ENCODE measurements around the gene DICER1.

DICER1 gene

DNA sequence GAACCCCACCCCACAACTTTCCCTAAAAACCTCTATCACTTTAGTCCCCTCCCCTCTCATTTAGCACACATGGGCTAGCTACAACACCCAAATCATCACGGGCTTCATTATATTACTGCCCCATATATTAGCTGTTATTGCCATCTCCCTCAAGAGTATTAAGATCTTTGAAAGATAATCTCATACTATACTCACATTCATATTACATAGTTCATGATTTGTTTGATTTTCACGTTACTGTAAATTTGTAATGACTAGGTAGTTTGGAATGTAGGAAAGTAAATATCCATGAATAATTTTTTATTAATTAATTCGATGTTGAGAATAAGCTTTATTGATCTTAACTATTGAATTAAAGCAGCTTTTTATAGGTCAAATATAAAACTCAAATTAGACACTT, 7.9 kb downstream of the DICER1 start:
- no peak for ATAC-seq
- TF ChIP-seq, protein P1, sequence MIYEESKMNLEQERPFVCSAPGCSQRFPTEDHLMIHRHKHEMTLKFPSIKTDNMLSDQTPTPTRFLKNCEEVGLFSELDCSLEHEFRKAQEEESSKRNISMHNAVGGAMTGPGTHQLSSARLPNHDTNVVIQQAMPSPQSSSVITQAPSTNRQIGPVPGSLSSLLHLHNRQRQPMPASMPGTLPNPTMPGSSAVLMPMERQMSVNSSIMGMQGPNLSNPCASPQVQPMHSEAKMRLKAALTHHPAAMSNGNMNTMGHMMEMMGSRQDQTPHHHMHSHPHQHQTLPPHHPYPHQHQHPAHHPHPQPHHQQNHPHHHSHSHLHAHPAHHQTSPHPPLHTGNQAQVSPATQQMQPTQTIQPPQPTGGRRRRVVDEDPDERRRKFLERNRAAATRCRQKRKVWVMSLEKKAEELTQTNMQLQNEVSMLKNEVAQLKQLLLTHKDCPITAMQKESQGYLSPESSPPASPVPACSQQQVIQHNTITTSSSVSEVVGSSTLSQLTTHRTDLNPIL (CRISPR knock-in tag; IDR thresholded peaks at IDR 0.05; ENCODE audit: low read depth) = no peak
- no peak for TF ChIP-seq ZNF70 (CRISPR knock-in tag; IDR thresholded peaks at IDR 0.05)
- no peak for TF ChIP-seq BACH2 (CRISPR knock-in tag; IDR thresholded peaks at IDR 0.05; ENCODE audit: borderline replicate concordance)
- no peak for TF ChIP-seq ZFP3 (CRISPR knock-in tag; IDR thresholded peaks at IDR 0.05)
- no peak for TF ChIP-seq RARB (CRISPR knock-in tag; IDR thresholded peaks at IDR 0.05)
- TF ChIP-seq TOX (CRISPR knock-in tag; IDR thresholded peaks at IDR 0.05; ENCODE audit: borderline replicate concordance) = no peak
- TF ChIP-seq PPARA (CRISPR knock-in tag; IDR thresholded peaks at IDR 0.05; ENCODE audit: borderline replicate concordance) = no peak
- no peak for TF ChIP-seq CSDC2 (CRISPR knock-in tag; IDR thresholded peaks at IDR 0.05)
- TF ChIP-seq GLIS3 (CRISPR knock-in tag; IDR thresholded peaks at IDR 0.05) = no peak
- no peak for TF ChIP-seq ZNF565 (CRISPR knock-in tag; conservative IDR thresholded peaks at IDR 0.05; ENCODE audit: low read depth)
- TF ChIP-seq ZNF8 (CRISPR knock-in tag; IDR thresholded peaks at IDR 0.05) = no peak

DNA sequence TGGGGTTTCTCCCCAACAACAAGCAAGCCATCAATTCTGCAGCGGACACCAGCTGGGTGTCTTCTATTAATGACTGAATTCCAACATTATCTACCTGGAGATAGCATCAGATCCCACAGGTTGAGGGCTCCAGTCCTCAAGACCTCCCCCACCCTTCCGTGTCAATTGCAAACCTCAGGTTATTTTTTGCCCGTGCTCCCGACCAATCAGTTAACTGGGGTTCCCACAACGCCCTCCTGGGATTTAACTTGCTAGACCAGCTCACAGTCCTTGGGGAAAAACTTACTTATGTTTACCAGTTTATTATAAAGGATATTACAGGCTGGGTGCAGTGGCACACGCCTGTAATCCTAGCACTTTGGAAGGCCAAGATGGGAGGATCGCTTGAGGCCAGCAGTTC, 9.7 kb downstream of the DICER1 start:
- TF ChIP-seq, protein P1 (CRISPR knock-in tag; IDR thresholded peaks at IDR 0.05; ENCODE audit: low read depth) = no peak
- TF ChIP-seq ZC3H10 (CRISPR knock-in tag; IDR thresholded peaks at IDR 0.05) (no peak), ISL1 (CRISPR knock-in tag; IDR thresholded peaks at IDR 0.05) (no peak), ZFP3 (CRISPR knock-in tag; IDR thresholded peaks at IDR 0.05) (no peak), ZNF565 (CRISPR knock-in tag; conservative IDR thresholded peaks at IDR 0.05; ENCODE audit: low read depth) (no peak), SNAI2 (CRISPR knock-in tag; IDR thresholded peaks at IDR 0.05) (no peak), TCF4 (CRISPR knock-in tag; IDR thresholded peaks at IDR 0.05; ENCODE audit: borderline replicate concordance) (no peak), PPARA (CRISPR knock-in tag; IDR thresholded peaks at IDR 0.05; ENCODE audit: borderline replicate concordance) (no peak), TOX (CRISPR knock-in tag; IDR thresholded peaks at IDR 0.05; ENCODE audit: borderline replicate concordance) (no peak), BACH2 (CRISPR knock-in tag; IDR thresholded peaks at IDR 0.05; ENCODE audit: borderline replicate concordance) (no peak), ARNTL (CRISPR knock-in tag; IDR thresholded peaks at IDR 0.05; ENCODE audit: borderline replicate concordance, low read depth) (no peak), CSDC2 (CRISPR knock-in tag; IDR thresholded peaks at IDR 0.05) (no peak), GLIS3 (CRISPR knock-in tag; IDR thresholded peaks at IDR 0.05) (no peak), ESRRG (CRISPR knock-in tag; IDR thresholded peaks at IDR 0.05) (no peak), ZNF70 (CRISPR knock-in tag; IDR thresholded peaks at IDR 0.05) (no peak), OSR1 (CRISPR knock-in tag; IDR thresholded peaks at IDR 0.05) (no peak)
- TF ChIP-seq, protein P2, sequence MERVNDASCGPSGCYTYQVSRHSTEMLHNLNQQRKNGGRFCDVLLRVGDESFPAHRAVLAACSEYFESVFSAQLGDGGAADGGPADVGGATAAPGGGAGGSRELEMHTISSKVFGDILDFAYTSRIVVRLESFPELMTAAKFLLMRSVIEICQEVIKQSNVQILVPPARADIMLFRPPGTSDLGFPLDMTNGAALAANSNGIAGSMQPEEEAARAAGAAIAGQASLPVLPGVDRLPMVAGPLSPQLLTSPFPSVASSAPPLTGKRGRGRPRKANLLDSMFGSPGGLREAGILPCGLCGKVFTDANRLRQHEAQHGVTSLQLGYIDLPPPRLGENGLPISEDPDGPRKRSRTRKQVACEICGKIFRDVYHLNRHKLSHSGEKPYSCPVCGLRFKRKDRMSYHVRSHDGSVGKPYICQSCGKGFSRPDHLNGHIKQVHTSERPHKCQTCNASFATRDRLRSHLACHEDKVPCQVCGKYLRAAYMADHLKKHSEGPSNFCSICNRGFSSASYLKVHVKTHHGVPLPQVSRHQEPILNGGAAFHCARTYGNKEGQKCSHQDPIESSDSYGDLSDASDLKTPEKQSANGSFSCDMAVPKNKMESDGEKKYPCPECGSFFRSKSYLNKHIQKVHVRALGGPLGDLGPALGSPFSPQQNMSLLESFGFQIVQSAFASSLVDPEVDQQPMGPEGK (CRISPR knock-in tag; IDR thresholded peaks at IDR 0.05; ENCODE audit: borderline replicate concordance) = no peak
- TF ChIP-seq, protein P3, sequence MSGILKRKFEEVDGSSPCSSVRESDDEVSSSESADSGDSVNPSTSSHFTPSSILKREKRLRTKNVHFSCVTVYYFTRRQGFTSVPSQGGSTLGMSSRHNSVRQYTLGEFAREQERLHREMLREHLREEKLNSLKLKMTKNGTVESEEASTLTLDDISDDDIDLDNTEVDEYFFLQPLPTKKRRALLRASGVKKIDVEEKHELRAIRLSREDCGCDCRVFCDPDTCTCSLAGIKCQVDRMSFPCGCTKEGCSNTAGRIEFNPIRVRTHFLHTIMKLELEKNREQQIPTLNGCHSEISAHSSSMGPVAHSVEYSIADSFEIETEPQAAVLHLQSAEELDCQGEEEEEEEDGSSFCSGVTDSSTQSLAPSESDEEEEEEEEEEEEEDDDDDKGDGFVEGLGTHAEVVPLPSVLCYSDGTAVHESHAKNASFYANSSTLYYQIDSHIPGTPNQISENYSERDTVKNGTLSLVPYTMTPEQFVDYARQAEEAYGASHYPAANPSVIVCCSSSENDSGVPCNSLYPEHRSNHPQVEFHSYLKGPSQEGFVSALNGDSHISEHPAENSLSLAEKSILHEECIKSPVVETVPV (CRISPR knock-in tag; IDR thresholded peaks at IDR 0.05) = no peak
- ATAC-seq = no peak

DNA sequence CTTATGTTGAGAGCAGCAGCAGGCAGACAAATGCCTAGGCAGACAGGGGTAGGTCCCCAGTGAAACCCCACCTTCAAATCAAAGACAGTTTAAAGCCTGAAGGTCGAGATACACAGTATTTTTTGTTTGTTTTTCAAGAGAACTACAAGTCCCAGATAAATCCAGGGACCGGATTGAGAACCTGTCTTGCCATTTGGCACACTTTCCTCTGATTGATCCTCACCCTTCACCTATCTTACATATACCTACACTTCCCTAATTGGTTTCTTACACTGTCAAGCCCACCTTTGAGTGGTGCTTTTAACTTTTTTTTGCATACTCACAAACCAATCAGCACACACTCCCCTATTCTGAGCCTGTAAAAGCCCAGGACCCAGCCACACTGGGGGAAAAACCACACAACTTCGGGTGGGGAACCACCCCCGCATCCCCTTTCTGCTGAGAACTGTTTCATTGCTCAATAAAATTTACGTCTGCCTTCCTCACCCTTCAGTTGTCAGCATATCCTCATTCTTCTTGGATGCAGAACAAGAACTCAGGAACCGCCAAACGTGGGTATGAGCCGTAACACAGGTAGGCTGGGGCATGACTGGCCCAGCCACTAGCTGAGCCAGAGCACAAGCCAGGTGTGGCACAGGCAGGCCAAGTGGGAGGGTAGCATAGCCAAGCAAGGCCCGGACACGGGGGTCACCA, 11.1 kb downstream of the DICER1 start:
- no peak for ATAC-seq
- TF ChIP-seq RARB (CRISPR knock-in tag; IDR thresholded peaks at IDR 0.05) (no peak), ZFP30 (CRISPR knock-in tag; IDR thresholded peaks at IDR 0.05) (no peak), ESRRG (CRISPR knock-in tag; IDR thresholded peaks at IDR 0.05) (no peak), ARNTL (CRISPR knock-in tag; IDR thresholded peaks at IDR 0.05; ENCODE audit: borderline replicate concordance, low read depth) (no peak), ZFP3 (CRISPR knock-in tag; IDR thresholded peaks at IDR 0.05) (no peak), GLIS3 (CRISPR knock-in tag; IDR thresholded peaks at IDR 0.05) (no peak), CSDC2 (CRISPR knock-in tag; IDR thresholded peaks at IDR 0.05) (no peak), TCF4 (CRISPR knock-in tag; IDR thresholded peaks at IDR 0.05; ENCODE audit: borderline replicate concordance) (no peak)
- TF ChIP-seq, protein P4, sequence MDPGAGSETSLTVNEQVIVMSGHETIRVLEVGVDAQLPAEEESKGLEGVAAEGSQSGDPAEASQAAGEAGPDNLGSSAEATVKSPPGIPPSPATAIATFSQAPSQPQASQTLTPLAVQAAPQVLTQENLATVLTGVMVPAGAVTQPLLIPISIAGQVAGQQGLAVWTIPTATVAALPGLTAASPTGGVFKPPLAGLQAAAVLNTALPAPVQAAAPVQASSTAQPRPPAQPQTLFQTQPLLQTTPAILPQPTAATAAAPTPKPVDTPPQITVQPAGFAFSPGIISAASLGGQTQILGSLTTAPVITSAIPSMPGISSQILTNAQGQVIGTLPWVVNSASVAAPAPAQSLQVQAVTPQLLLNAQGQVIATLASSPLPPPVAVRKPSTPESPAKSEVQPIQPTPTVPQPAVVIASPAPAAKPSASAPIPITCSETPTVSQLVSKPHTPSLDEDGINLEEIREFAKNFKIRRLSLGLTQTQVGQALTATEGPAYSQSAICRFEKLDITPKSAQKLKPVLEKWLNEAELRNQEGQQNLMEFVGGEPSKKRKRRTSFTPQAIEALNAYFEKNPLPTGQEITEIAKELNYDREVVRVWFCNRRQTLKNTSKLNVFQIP (CRISPR knock-in tag; IDR thresholded peaks at IDR 0.05; ENCODE audit: borderline replicate concordance, low read depth) = no peak
- TF ChIP-seq, protein P3 (CRISPR knock-in tag; IDR thresholded peaks at IDR 0.05) = no peak
- TF ChIP-seq, protein P5, sequence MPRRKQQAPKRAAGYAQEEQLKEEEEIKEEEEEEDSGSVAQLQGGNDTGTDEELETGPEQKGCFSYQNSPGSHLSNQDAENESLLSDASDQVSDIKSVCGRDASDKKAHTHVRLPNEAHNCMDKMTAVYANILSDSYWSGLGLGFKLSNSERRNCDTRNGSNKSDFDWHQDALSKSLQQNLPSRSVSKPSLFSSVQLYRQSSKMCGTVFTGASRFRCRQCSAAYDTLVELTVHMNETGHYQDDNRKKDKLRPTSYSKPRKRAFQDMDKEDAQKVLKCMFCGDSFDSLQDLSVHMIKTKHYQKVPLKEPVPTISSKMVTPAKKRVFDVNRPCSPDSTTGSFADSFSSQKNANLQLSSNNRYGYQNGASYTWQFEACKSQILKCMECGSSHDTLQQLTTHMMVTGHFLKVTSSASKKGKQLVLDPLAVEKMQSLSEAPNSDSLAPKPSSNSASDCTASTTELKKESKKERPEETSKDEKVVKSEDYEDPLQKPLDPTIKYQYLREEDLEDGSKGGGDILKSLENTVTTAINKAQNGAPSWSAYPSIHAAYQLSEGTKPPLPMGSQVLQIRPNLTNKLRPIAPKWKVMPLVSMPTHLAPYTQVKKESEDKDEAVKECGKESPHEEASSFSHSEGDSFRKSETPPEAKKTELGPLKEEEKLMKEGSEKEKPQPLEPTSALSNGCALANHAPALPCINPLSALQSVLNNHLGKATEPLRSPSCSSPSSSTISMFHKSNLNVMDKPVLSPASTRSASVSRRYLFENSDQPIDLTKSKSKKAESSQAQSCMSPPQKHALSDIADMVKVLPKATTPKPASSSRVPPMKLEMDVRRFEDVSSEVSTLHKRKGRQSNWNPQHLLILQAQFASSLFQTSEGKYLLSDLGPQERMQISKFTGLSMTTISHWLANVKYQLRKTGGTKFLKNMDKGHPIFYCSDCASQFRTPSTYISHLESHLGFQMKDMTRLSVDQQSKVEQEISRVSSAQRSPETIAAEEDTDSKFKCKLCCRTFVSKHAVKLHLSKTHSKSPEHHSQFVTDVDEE (CRISPR knock-in tag; IDR thresholded peaks at IDR 0.05) = no peak

Data from SK-N-SH treated with all-trans-retinoic acid at 6 μM for 48 hours (cell line).